GM12891 (cell line): ENCODE measurements around the gene GIMAP8.

Experiments
- POLR2A ChIP-seq: IDR thresholded peaks from 2 replicates; pipeline ENCODE4 v1.6.1; 2011; ENCODE audit warnings: low read depth, low read length, control low read depth
- POLR2AphosphoS5 ChIP-seq: IDR thresholded peaks from 2 replicates; pipeline ENCODE4 v1.6.1; 2011; ENCODE audit warnings: low read depth, low read length, control low read depth
- TAF1 ChIP-seq: IDR thresholded peaks from 2 replicates; pipeline ENCODE4 v1.6.1; 2011; ENCODE audit warnings: low read depth, low read length, control low read depth

DNA sequence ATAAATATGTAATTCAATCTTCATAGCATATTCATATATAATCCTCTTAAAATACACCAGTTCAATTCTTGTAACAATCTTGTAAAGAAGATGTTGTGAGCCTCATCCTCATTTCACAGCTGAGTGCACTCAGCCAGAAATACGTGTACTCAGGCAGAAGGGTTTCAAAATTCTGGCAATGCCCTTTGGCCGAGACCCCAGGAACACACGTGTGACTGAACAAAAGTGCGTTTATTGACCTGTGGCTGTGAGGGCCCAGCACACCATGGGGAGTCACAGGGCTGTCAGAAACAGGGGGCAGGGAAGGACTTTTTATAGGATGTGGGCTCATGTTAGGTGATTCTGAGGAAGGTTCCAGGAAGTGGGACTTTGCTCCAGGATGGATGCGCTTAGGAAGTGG, 21.5 kb downstream of the GIMAP8 start:
- no peak for TF ChIP-seq POLR2A
- TF ChIP-seq POLR2AphosphoS5: no peak
- no peak for TF ChIP-seq TAF1
